Iris pigment epithelial cell (primary cell): ENCODE measurements around the gene ARHGAP24.

Experiments used
- DNase-seq: peaks from one replicate; pipeline ENCODE4 v3.0.0-alpha.2; 2011; ENCODE audit warnings: low read depth

Gene ARHGAP24

GRCh38 chr4:85580489-85580888, 105.5 kb downstream of the ARHGAP24 start:
- DNase-seq, result no peak

- no peak for DNase-seq
Measured at GRCh38 chr4:85587952-85588351, 113.0 kb downstream of the ARHGAP24 start.

DNA sequence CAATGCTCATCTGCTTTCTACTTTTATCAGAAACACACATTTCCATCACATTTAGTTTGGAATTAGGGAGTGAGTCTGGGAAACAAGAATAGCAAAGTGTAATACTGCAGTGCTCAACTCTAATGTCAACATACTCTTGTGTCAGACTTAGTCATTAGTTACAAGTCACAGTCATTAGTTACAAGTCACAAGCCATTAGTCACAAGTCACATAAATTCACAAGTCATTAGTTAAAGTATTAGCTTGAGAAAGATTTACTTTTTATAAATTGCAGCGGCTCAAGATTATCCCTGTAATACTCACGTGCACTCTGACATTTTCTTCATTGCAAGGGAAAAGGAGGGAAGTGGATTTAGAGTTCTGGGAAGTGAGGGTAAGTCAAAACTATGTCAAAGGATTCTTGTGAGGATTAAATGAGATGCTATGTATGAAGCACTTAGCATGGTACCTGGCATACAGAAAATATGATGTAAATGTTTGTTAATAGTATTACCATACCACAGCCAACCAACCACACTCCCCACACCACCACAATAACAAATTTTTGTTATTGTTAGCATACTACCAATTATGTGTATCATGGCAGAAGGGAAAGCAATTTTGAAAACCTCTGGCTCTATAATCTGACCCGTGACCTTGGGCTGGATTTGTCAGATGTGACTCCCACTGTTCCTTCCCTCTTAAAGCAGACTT, 116.6 kb downstream of the ARHGAP24 start:
- no peak for DNase-seq

- no peak for DNase-seq
Measured at GRCh38 chr4:85595098-85595775, 120.3 kb downstream of the ARHGAP24 start.

DNA sequence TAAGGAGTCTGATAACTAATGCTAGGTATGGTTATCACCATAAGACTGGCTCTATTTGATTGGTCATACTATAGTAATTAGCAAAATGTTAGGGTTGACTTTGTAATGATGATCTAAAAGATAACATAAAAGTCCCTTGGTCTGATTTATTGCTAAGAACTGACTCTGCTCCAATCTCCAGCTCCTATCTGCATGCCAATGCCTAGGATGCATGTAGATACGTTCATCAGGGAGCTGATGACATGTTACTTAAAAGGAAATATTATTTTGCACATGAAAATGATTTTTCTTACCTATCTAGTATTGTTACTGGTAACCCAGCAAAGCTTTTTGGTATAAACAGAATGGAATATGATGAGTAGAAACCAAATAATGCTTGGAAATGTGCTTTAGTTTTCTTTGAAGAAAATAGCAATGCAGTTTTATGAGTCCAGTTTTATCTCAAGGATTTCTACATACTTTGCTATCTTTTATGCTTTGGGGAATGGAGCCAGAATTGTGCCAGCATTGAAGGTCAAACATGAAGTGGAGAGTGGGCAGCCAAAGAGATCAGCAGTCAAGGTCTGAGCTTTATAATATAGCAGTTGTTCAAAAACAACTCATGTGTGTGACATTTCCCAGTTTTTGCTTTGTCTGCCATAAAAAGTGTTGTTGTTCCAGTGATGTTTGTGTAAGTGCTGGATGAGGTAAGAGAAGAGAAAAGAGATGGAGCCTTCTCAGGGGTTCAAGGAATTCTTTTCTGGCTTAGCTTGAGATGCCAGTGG, 121.0 kb downstream of the ARHGAP24 start:
- DNase-seq, result no peak

GRCh38 chr4:85598936-85599335, 124.0 kb downstream of the ARHGAP24 start:
- no peak for DNase-seq

- no peak for DNase-seq
Measured at GRCh38 chr4:85600501-85600900, 125.6 kb downstream of the ARHGAP24 start.

- peak; percentile 93 for DNase-seq
Measured at GRCh38 chr4:85603437-85604336, 128.7 kb downstream of the ARHGAP24 start.

DNA sequence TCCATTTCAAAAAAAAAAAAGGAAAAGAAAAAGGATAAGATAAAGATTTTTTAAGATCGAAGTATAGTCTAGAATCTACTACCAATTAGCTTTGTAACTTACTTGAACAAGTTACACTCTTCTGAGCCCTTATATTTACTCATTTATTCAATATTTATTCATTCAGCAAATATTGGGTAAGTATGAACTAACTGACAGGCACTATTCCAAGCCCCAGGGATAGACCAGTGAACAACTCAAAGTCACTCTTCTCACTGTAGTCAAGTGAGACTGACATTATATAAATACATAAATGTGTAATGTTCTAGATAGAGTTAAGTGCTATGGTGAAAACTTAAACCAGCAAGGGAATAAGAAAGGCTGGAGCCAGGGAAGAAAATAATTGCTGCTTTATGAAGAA, 131.6 kb downstream of the ARHGAP24 start:
- no peak for DNase-seq

- DNase-seq, result no peak
Measured at GRCh38 chr4:85607624-85608023, 132.7 kb downstream of the ARHGAP24 start.

DNA sequence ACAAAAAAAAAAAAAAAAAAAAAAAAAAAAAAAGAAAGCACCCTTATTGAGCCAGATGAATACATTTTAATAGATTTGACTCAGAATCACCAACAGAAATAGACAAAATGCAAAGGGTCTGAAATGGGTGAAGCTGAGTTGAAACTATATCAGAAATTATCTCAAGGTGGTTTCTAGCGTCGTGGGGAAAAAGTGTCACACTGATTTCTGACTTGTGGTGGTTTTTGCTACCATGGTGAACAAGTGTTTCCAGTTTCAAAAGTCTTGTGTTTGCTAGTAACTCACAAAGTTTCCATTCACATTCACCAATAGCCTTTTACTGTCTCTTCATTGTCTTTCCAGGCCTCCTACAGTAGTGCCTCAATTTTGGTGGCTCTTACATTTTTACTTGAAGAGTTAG, 135.5 kb downstream of the ARHGAP24 start:
- no peak for DNase-seq

GRCh38 chr4:85611661-85612060, 136.7 kb downstream of the ARHGAP24 start:
- DNase-seq, result no peak

- no peak for DNase-seq
Measured at GRCh38 chr4:85613901-85614300, 139.0 kb downstream of the ARHGAP24 start.

DNA sequence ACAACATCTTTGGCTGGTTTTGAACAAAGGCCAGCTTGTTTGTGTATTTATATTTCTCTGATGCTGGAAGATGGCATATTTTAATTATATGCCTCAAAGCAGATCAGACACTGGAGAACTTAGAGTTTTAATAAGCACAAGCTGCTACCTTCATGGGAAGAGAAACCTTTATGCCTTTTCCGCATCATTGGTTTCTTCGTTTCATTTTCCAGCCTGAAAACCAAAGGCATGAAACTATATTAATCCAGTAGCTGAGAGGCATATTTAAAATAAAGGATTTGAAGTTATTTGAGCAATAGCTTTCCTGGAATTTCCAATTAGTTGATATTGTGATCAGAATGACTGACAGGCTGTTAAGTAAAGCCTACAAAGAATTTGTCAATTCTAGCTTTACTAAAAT, 141.0 kb downstream of the ARHGAP24 start:
- DNase-seq, result no peak

- DNase-seq, result no peak
Measured at GRCh38 chr4:85617202-85617601, 142.3 kb downstream of the ARHGAP24 start.

DNA sequence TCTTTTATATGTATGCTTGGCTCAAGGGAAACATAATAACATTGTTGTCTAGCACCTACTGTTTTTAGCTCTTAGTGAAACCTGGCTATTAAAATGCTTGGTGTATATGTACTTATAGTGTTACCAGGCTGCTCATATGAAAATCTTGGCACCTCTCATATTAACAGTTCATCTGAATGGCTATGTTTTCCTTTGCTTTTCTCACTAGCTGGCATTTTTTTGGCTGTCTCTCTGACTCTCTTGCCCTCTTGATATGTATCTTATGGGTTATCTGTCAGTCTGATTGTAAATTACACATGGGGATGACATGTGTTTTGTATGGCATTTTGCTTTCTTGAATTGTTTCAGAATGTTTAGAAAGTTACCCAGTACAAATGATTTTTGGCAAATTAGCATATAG, 158.0 kb downstream of the ARHGAP24 start:
- no peak for DNase-seq

DNA sequence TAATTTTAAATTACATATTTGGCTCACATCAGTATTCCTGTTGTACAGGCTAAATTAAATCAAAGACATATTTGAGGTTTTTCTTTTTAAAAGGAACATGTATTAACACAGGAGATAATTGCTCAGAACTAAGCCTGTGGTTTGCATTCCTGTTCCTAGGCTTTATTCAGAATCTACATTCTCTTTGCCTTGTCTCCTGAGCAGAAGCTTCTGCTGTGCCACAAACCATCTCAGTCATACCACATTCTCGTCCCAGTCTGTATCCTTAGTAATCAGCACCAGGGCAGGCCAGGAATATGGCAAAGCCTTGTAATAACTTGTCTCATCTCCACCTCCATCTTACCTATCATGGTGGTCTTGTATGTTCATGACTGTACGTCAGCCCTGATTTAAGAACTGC, 162.8 kb downstream of the ARHGAP24 start:
- DNase-seq, result peak; percentile 3

- DNase-seq, result no peak
Measured at GRCh38 chr4:85639946-85640345, 165.0 kb downstream of the ARHGAP24 start.

- DNase-seq, result no peak
Measured at GRCh38 chr4:85642356-85643100, 167.6 kb downstream of the ARHGAP24 start.

DNA sequence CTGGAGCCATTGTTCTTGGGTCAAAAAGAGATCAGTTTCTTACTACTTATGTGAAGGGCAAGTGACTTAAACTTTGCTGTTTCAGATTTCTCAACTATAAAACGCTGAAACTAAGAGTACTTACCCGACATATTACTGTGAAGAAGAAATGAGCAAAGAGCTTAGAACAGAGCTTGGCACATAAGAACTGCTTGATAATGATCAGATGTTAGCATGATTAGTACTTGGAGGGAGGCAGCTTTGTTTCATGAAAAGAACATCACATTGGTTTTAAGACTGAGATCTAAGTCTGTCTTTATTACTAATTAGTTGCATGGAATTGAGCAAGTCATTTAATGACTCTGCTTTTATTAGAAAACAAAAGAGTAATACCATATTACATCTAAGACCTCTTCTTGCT, 169.1 kb downstream of the ARHGAP24 start:
- DNase-seq, result no peak

- no peak for DNase-seq
Measured at GRCh38 chr4:85650908-85651307, 176.0 kb downstream of the ARHGAP24 start.
